ENCODE results near the gene CACNA1E.

CACNA1E gene

DNA sequence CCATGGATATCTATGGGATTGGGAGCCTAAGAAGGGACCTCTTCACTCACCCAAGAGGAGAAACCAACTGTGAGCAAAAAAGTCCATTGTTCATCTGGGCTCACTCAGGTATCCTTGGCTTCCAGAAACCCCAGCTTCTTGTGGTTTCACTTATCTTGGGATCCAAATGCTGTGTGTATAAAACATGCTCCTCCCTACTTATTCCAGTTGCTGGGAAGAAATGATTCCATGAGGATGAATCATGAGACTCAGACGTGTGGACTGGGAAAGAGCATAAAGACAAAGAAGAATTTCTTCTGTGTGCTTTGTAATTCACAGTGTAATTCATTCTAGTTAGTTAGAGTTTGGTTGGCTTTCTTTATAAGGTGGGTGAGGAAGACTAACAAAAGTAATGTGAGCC lies 294.5 kb downstream of the CACNA1E start:
- no peak for DNase-seq

DNA sequence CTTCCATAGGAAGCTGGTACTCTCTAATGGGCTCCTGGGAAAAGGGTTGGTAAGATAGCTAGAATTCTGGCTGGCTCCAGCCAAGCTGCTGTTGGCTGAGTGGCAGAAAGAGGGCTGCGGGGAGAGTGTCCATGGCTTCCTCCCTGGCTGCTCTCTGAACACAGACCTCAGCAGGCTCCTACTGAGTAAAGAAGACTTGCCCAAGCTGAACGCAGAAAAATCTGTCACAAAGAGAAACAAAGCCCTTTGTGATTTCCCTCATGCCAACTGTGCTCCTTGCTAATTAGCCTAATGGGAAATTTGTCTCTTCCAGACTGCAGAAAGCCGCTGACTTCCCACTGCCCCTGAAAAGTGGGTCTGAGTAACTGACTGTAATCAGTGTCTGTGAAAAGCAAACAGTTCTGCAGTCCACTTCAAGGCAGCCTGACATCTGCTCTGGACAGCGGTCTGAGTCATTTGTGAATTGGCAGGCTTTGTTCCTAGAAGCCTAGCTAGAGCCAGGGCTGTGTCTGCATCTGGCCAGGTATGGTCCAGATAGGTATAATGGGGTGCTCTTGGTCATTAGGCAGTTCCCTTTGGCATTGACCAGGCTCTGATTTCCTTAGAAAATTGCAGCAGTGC lies 295.4 kb downstream of the CACNA1E start:
- DNase-seq = no peak

DNA sequence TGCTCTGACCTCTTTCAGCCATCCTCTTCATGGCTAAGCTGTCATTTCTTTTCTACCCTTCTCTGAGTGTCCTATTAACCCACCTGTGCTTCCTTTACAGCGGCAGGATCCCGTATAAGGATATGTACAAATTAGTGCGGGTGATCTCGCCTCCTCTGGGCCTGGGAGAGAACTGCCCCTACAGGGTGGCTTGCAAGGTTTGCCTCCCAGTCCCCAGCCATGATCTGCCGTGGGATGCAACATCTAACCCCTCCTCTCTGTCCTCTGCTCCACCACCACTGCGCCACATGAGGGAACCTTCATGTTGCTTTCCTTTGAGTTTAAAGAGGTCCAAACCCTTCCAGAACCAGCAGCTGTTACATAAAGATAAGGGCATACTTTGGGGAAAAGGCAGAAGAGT lies 296.0 kb downstream of the CACNA1E start:
- no peak for DNase-seq

DNA sequence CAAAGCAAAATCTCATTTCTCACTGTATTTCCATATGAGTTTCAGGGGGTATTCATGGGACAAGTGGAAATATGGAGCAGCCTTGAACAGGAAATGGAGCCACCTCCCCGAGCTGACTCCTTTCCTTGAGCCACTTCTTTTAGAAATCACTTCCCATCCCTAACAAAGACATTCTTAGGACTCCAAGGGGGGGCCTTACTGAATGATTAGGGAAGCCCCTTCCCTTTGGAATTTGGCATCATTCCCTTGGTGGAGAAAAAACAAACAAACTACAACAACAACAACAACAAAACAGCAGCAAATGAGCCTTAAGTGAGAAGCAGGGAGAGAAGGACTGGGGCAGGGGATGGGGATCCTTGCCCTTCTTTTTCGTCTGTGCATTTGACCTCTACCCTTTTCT lies 299.9 kb downstream of the CACNA1E start:
- DNase-seq = no peak

DNA sequence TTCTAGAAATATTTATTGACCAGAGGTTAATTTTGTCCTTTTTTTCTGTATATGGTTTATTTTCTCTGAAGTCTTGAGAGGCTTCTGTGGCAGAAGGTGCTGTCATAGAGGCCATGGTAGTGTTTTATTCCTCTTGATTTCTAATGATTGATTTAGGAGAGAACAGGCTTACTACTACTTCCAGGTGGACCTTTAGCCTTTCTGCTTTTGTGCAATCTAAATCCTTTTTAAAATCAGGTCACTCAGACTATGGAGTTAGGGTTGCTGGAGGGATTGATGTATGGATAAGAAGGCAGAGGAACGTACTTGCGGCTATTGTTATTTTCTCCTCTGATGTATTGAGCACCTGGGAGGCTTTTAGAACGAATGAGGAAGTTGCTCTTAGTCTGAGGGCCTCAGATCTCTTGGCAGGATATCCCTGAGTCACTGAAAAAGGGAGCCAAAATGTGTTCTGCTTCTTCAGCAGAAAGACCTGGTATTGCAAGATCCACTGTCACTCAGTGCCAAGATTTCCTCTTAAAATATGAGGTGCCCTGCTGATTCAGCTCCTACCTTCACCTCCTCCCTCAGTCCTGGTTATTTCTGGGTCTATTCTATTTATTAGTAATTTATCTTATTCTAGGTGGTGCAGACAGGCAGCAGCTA lies 300.8 kb downstream of the CACNA1E start:
- no peak for DNase-seq

GRCh38 chr1:181789395-181789794 lies 306.1 kb downstream of the CACNA1E start:
- no peak for DNase-seq

GRCh38 chr1:181791721-181792120 lies 308.4 kb downstream of the CACNA1E start:
- no peak for DNase-seq

DNA sequence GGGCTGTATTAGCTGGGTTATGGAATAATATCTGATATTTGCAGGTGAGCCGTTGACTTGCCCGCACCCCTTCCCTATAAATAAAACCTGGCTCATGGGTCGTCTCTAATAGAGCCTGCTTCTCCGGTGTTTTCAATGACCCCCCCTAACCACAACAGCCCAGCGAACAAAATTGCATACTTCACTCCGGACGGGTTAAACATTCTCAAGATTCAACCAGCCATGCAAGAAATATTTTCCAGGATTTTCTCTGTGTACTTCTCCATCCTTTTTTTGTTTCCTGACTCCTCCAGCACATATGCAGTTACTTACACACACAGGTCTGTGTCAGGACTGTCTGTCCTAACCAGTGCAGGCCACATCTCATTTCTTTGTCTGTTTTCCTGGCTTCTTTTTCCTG lies 310.5 kb downstream of the CACNA1E start:
- no peak for DNase-seq

GRCh38 chr1:181794332-181794731 lies 311.0 kb downstream of the CACNA1E start:
- DNase-seq = no peak

GRCh38 chr1:181798191-181798926 lies 315.0 kb downstream of the CACNA1E start:
- no peak for DNase-seq

DNA sequence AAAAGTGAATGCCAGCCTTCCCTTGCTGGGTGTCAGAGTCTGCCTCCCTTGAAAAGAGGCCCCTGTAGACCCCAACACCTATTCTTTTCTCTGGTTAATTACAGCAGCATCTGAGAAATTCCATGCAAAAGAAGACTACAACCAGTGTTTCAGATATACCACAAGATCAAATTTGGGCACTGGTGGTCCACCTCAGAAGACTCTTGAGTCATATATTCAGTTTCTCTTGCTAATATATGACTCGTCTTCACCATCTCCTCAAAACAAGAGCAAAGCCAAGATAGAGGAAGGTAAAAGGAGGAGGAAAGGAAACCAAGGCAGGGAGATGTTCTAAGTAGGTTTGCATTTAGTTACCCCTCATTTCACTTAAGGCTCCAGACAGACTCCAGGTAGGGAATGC lies 318.3 kb downstream of the CACNA1E start:
- no peak for DNase-seq

DNA sequence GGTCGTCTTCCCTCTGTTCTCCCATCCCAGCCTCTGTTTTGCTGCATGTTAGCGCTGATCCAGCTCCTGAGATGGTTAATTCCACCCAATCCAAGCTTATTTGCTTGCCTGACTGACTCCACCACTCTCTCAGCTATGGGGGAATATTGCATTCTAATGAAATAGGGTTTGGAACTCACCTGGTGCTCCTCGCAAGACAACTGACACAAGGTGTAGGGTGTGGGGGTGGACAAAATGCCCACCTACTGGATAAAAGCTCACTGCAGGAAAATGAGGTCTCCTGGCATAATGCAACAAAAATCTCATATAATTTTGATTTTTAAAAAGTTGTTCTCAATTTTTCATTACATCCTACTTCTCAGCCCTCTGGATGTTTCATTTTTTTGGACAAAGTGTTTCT lies 319.1 kb downstream of the CACNA1E start:
- DNase-seq = no peak

- DNase-seq = no peak
These were observed 320.1 kb downstream of the CACNA1E start for GRCh38 chr1:181803421-181803820.

DNA sequence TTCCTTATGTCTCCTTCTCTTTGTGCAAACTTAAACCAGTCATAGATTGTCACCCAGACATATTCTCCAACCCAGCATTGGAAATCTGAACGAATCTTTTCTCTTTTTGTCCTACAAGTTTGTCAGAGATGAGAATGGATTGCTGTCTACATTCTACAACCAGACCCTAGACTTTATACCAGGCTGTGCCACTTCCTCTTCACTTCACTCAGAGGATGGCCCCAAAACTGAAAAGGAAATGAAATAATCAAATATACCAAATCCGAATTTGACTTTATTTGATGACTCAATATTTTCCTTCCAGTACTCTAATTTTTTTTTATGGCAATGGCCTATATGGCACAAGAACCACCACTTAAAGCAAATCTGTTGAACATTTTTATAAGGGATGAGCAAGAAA lies 321.7 kb downstream of the CACNA1E start:
- DNase-seq = no peak

DNA sequence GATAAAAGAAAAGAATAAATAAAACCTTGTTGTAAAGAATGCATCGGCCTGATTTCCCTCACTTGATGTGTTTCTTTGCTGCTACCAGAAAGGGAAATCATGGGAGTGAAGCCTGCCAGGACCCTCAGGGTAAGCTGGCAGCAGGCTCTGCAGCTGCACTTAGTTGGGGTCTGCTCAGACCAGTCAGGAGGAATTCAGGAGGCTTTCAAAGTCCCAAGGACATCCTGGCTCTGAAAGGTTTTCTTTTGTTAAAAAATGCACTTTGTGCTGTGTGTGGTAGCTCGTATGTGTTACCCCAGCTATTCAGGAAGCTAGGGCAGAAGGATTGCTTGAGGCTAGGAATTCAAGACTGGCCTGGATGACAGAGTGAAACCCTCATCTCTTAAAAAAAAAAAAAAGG lies 323.4 kb downstream of the CACNA1E start:
- DNase-seq = no peak

GRCh38 chr1:181807251-181807650 lies 323.9 kb downstream of the CACNA1E start:
- DNase-seq = no peak

- no peak for DNase-seq
These were observed 326.8 kb downstream of the CACNA1E start for GRCh38 chr1:181809991-181810545.

GRCh38 chr1:181812208-181812607 lies 328.9 kb downstream of the CACNA1E start:
- no peak for DNase-seq

- no peak for DNase-seq
These were observed 329.9 kb downstream of the CACNA1E start for GRCh38 chr1:181813266-181813665.

- DNase-seq = no peak
These were observed 333.3 kb downstream of the CACNA1E start for GRCh38 chr1:181816608-181817007.

DNA sequence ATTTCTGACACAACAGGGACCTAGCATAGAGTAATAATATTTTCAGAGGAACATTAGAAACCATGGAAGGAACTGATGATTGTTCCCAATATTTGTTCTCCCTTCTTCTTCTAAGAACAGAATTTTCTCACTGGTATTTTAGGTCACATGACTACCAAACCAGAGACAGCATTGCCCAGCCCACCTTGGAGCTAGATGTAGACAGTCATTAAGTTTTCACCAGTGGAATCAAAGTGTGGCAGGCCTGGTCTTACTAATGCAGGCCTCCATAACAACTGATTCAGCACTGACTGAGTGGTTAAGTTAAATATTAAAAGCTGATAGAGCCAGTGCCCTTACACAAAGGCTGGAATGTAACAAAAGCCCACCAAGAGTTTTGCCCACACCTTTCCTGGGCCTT lies 333.8 kb downstream of the CACNA1E start:
- DNase-seq = no peak

DNA sequence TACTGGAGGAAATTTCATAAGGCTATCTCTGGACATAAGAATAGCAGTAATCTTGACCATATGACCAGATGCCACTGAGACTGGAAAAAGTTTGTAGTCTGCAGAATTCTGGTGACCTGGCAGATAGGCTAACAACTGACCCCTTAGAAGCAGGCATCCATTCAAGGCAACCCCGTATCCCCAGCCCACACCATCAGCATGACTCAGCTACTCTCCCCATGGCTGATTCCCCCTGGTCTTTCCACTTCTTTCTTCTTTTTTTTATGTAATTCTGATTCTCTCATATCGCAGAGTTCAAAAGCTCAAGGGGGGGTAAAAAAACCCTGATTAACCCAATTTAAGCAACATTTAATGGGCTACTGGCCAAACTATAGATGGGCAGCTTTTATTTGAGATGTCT lies 335.1 kb downstream of the CACNA1E start:
- no peak for DNase-seq

DNA sequence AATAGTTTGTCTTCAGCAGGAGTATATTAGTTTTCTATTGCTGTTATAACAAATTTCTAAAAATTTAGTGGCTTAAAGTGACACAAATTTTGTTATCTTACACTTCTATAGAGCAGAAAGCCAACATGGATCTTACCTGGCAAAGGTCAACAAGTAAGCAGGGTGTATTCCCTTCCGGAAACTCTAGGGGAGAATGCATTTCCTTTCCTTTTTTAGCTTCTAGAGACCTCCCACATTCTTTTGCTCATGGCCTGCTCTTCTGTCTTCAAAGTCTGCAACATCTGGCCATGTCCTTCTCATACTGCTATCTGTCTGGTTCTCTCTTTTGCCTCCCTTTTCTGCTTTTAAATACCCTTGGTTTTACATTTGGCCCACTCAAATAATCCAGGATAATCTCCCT lies 335.6 kb downstream of the CACNA1E start:
- DNase-seq = no peak

- DNase-seq = no peak
These were observed 338.4 kb downstream of the CACNA1E start for GRCh38 chr1:181821701-181822100.

All from CD4-positive, alpha-beta T cell treated with Interferon alpha-2 for 1 hour (primary cell).